Muscle of leg (tissue), 11 donors: ENCODE results near the gene PRKCZ. TPM values are rescaled to one million over a fixed set of nuclear protein-coding genes. Genes with fewer than 3 reads are reported as not detected.

Experiments
- DNase-seq: peaks from one replicate; pipeline ENCODE4 v3.0.0; 2013
- H3K27ac ChIP-seq: one replicate; pipeline ENCODE4 v1.5.1; 2013; ENCODE audit warnings: mild to moderate bottlenecking, low read length, control low read depth
- H3K27me3 ChIP-seq: one replicate; pipeline ENCODE4 v1.6.1; 2013; ENCODE audit warnings: low read length; ENCODE audit not compliant: control insufficient read depth, insufficient read depth
- H3K36me3 ChIP-seq: one replicate; pipeline ENCODE4 v1.6.1; 2013; ENCODE audit warnings: low read length; ENCODE audit not compliant: control insufficient read depth, insufficient read depth
- H3K4me1 ChIP-seq: one replicate; pipeline ENCODE4 v1.6.1; 2013; ENCODE audit warnings: low read length; ENCODE audit not compliant: control insufficient read depth, insufficient read depth
- H3K4me3 ChIP-seq: one replicate; pipeline ENCODE4 v1.5.1; 2013; ENCODE audit warnings: low read length, control low read depth
- H3K9me3 ChIP-seq: replicated peaks from 2 replicates; pipeline ENCODE4 v1.6.1; 2013; ENCODE audit warnings: low read depth, low read length; ENCODE audit not compliant: control insufficient read depth
- WGBS: methylation state at CpG from one replicate; pipeline ENCODE4 v1.1.5; 2013; ENCODE audit warnings: missing lambda C conversion rate; ENCODE audit not compliant: insufficient coverage; 5-methylcytosine and 5-hydroxymethylcytosine counted together
- polyA plus RNA-seq, 8 donors: library from polyadenylated mRNA; unstranded; fragments of 120-200 nt; gene quantifications; one replicate each; pipeline versions ENCODE4 v1.2.1 to v1.2.3, GENCODE V29; 2013; ENCODE audit warnings: inconsistent platforms in 1 of 8, low replicate concordance in 1 of 8; ENCODE audit not compliant: insufficient read length in 8 of 8, insufficient read depth in 1 of 8
- total RNA-seq: library from RNA; stranded (reverse); fragments of 120-200 nt; gene quantifications from one replicate; pipeline ENCODE4 v1.2.4, GENCODE V29; 2013

Gene PRKCZ
- total and polyA plus RNA-seq, 9 donors, result 4.0 to 10.5 (median 5.7) TPM

DNA sequence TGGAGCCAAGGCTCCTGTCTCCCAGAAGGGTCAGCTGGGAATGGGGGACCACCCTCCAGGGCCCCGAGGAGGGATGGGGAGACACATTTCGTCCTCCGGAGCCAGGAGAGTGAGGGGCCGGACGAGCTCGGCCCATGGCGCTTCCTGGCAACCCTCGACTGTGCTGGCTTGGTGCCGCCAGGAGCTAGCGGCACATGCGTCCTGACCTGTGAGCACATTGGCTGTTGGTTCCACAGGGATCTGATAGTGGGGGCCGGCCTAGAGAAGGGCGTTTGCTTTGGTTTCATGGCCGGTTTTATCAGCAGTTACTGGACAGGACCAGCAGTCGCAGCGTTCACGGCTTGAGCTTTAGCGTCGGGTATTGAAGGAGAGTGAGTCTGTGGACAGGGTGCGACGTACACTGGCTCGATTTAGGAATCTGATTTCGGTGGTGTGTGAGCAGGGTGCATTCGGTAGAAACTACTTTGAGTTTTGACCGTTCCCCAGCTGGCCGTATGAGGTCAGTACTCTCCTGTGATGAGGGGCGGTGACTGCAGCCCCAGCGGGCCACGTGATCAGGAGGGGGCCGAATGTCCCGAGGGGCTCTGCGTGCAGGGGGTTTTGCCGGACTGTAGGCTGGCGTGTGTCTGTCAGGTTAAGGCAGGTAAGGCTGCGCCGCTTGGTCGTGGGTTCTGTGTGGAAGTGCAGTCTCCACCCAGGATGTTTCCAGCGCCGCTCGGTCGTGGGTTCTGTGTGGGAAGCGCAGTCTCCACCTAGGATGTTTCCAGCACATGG is 125.7 kb downstream of the PRKCZ start:
- DNase-seq, result no peak
- Histone ChIP-seq H3K27ac (no peak overlapping the region), H3K27me3 (no peaks in the 10 kb centered on the region), H3K4me1 (peaks cover 26% of the 10 kb centered on the region), H3K36me3 (no peaks in the 10 kb centered on the region), H3K4me3 (no peak overlapping the region), H3K9me3 (no peaks in the 10 kb centered on the region)
- 80% methylated on average over 39 of the region's 42 CpGs for WGBS

DNA sequence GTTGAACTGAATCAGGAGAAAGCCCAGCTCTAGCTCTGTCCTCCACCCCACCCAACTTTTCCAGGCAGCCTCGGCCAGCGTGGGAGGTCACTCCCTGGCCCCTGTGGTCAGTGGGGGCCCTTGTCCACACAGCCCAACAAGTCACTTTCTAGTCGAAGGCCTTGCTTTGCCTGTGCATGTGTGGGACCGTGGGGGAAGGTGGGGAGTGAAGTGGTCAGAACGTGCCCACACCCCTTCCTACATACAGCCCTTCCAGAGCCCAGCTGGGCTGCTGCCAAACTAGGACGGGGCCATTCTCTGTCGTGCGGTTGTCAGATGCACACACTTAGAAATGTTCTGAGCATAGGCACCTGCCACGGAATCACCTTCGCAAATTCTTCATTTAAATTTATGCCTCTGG is 126.4 kb downstream of the PRKCZ start:
- no peak overlapping the region for H3K27ac ChIP-seq
- peaks cover 26% of the 10 kb centered on the region for H3K4me1 ChIP-seq
- H3K4me3 ChIP-seq, result no peak overlapping the region
- H3K27me3 ChIP-seq, result no peaks in the 10 kb centered on the region
- DNase-seq, result no peak
- no peaks in the 10 kb centered on the region for H3K36me3 ChIP-seq
- no peaks in the 10 kb centered on the region for H3K9me3 ChIP-seq
- 64% methylated on average over 3 of the region's 10 CpGs for WGBS

DNA sequence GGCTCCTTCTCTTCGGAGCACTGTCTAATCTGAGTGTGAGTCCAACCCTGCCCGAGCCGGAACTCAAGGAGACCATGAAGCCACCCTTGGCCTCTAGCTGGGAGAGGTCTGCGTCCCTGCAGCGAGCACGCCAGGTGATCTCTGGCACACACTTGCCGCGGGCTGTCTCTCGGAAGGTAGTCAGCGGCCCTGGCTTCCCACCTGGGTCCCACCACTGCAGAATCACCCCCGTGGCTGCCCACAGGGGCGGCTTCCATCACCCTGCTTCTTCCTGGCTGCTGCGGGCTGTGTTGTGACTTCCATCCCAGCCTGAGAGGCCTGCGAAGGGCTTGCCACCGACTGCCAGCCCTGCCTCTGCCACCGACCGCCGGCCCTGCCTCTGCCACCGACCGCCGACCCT is 127.3 kb downstream of the PRKCZ start:
- WGBS, result 92% methylated on average over 16 of the region's 21 CpGs
- Histone ChIP-seq H3K27ac (no peak overlapping the region), H3K4me3 (no peak overlapping the region), H3K4me1 (peaks cover 26% of the 10 kb centered on the region), H3K9me3 (no peaks in the 10 kb centered on the region), H3K27me3 (no peaks in the 10 kb centered on the region), H3K36me3 (no peaks in the 10 kb centered on the region)
- DNase-seq, result no peak

DNA sequence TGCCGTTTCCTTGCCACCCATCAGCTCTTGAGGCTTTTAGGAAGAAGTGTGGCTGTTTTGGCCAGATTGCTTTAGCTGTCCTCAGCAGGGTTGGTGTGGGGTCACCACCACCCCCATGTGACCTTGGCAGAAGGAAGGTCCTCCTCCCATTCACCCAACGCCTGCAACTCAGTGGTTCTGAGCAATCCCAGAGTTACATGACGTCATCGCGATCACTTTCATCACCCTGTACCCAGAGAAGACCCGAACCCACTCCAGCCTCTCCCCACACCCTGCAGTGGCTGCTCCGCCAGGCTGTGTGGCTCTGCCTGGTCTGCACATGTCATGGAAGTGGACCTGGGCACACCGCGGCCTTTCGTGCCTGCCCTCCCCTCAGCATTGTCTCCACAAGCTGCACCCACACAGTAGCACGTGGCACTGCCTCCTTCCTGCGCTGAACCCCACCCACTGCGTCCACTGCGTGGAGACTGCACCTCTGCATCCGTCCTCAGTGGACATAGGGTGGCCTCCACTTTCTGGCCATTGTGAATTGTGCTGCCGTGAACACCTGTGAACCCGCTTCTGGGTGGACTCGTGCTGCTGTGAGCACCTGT is 127.8 kb downstream of the PRKCZ start:
- 88% methylated on average over 17 of the region's 18 CpGs for WGBS
- Histone ChIP-seq H3K27me3 (no peaks in the 10 kb centered on the region), H3K9me3 (no peaks in the 10 kb centered on the region)

DNA sequence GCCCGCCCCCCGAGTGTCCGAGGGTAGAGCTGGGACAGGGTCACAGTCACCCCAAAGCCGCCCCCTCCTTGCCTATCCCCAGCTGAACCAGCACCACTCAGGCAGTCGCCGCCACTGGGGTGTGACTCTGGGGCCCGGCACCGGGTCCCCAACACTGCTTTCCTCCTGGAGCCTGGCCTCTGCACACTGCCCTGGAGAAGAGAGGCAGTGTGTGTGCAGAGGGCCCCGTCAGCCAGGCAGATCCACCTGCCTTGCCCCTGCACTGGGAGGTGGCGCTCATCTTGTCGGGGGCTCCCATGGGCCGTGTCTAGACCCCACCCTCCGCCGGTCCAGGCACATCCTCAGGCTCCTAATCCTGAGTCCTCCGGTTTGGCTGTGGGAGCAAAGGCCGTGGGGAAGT is 128.7 kb downstream of the PRKCZ start:
- Histone ChIP-seq H3K27me3 (no peaks in the 10 kb centered on the region), H3K4me1 (peaks cover 26% of the 10 kb centered on the region), H3K27ac (no peak overlapping the region), H3K4me3 (no peak overlapping the region), H3K36me3 (peaks cover 4% of the 10 kb centered on the region), H3K9me3 (no peaks in the 10 kb centered on the region)
- no peak for DNase-seq
- 83% methylated on average over 6 of the region's 16 CpGs for WGBS

More for the DNA sequence above, 127.8 kb downstream of the PRKCZ start:
- H3K4me1 ChIP-seq, result peaks cover 26% of the 10 kb centered on the region
- DNase-seq, result no peak
- H3K4me3 ChIP-seq, result no peak overlapping the region
- no peaks in the 10 kb centered on the region for H3K36me3 ChIP-seq
- no peak overlapping the region for H3K27ac ChIP-seq

DNA sequence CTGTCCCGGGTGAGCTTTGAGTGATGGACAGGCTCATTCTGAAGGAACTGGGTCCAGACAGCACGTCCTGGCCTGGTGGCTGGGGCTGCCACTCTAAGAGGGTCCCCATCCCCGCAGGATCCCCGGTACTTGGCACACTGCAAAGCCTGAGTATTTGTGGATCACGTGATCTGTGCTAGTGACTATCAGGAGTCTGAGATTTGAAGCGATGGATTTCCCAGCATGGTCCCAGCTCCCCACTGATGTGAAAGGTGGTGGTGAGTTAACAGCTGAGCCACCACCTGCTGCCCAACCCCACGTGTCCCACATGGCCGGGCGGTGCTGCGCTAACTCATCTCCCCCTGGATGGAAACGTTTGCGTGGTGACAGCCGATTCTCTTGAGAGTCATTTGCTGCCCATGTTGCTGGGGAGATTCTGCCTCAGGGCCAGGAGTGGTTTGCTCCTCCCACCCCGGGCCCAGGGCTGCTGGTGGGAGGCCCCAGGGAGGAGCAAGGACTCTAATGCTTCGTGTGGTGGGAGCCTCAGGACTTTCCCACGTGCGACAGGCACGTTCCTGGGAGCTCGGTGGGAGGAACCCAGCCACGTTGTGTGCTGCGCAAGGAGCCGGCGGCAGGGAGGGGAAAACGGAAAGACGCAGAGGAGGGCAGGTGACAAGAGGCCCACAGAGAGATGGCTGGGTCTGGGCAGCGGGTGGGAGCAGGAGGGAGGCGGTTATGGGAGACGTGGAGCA is 129.2 kb downstream of the PRKCZ start:
- Histone ChIP-seq H3K36me3 (peaks cover 5% of the 10 kb centered on the region), H3K27me3 (no peaks in the 10 kb centered on the region), H3K4me1 (peaks cover 22% of the 10 kb centered on the region), H3K27ac (peak overlapping the region; percentile 29), H3K9me3 (no peaks in the 10 kb centered on the region), H3K4me3 (no peak overlapping the region)
- WGBS, result 61% methylated on average over 24 of the region's 28 CpGs
- no peak for DNase-seq

DNA sequence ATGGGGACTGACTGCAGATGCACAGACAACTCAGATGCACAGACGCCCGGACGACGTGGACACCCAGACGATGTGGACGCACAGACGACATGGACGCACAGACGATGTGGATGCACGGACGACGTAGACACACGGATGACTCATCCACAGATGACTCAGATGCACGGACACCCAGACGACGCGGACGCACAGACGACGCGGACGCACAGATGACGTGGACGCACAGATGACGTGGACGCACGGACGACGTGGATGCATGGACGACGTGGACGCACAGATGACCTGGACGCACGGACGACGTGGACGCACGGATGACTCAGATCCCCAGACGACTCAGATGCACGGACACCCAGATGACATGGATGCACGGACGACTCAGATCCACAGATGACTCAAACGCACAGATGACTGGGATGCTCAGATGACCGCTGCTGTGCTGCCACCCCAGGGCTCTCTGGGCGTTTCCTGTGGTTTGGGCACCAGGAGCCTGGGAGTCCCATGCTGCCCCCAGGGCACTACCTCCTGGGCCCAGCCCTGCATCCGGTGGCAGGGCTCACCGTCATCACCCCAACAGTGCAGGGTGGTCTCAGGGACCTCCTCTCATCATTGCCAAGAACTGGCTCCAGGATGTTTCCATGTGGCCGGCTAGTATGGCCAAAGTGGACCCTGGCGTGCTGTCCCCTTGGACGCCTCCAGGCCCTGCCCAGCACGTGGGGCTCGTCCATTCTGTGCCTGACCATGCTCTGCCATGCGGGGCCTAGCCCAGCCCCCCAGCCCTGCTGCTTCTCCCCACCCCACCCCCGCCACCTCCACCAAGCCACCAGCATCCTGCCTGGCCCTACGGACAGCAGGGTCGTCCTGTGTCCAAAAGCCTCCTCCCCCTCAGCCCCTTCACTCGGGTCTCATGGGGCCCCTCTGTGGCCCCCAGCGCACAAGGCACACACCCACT is 130.4 kb downstream of the PRKCZ start:
- WGBS, result 90% methylated on average over 54 of the region's 58 CpGs
- Histone ChIP-seq H3K36me3 (peaks cover 12% of the 10 kb centered on the region), H3K4me3 (no peak overlapping the region), H3K9me3 (no peaks in the 10 kb centered on the region), H3K27ac (no peak overlapping the region), H3K27me3 (no peaks in the 10 kb centered on the region), H3K4me1 (peaks cover 16% of the 10 kb centered on the region)
- DNase-seq, result no peak

DNA sequence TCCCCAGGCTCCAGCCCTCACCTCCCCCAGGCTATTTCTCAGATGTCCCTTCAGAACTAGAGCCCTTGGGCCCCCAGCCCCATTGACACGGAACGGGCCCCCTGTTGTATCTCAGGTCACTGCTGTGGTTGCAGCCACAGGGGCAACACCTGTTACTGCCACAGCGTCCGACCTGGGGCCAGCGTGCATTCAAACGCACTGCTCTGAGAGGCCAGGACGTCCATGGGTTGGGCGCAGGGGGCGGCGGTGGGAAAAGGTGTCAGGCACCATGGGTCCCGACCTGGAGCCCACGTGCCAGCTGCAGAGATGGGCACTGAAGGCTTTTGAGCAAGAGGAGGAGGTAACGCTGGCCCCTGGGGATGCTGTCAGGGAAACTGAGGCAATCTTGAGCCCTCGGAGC is 131.1 kb downstream of the PRKCZ start:
- Histone ChIP-seq H3K4me3 (no peak overlapping the region), H3K27me3 (no peaks in the 10 kb centered on the region), H3K9me3 (no peaks in the 10 kb centered on the region), H3K27ac (no peak overlapping the region), H3K36me3 (peaks cover 12% of the 10 kb centered on the region), H3K4me1 (peaks cover 16% of the 10 kb centered on the region)
- DNase-seq, result no peak
- 92% methylated on average over 14 of the region's 14 CpGs for WGBS

DNA sequence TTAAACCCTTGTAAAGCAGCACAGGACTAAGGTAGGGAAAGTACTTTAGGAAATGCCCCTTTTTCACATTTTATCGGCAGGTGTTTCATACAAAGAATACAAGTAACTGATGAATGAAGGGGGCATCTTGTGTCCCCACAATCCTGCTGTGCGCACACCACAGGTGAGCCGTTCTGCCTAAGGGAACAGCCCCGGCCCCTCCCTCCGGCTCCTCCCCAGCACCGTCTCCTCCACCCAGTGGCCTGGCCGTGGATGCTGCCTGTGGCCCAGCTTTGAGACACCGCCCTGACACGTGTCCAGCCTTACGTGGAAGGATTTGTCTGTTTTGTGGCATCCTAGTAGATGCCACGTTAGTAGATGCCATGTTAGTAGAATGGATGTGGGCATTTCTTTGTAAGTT is 131.5 kb downstream of the PRKCZ start:
- peaks cover 16% of the 10 kb centered on the region for H3K4me1 ChIP-seq
- H3K27me3 ChIP-seq, result no peaks in the 10 kb centered on the region
- no peak overlapping the region for H3K27ac ChIP-seq
- H3K4me3 ChIP-seq, result no peak overlapping the region
- WGBS, result 84% methylated on average over 7 of the region's 11 CpGs
- peaks cover 16% of the 10 kb centered on the region for H3K36me3 ChIP-seq
- no peaks in the 10 kb centered on the region for H3K9me3 ChIP-seq
- DNase-seq, result no peak
